NCI-H2107 (cell line): Measurements from ENCODE around the gene AP5M1.
"Not testable (repeated sequence)": the region's sequence is repeated elsewhere in the genome, so short reads cannot be mapped to it uniquely, and the experiment has no call there.

Source experiments
- DNase-seq: peaks from one replicate; lab custom pipeline; 2025; lab: John Stamatoyannopoulos, UW

The AP5M1 gene

DNA sequence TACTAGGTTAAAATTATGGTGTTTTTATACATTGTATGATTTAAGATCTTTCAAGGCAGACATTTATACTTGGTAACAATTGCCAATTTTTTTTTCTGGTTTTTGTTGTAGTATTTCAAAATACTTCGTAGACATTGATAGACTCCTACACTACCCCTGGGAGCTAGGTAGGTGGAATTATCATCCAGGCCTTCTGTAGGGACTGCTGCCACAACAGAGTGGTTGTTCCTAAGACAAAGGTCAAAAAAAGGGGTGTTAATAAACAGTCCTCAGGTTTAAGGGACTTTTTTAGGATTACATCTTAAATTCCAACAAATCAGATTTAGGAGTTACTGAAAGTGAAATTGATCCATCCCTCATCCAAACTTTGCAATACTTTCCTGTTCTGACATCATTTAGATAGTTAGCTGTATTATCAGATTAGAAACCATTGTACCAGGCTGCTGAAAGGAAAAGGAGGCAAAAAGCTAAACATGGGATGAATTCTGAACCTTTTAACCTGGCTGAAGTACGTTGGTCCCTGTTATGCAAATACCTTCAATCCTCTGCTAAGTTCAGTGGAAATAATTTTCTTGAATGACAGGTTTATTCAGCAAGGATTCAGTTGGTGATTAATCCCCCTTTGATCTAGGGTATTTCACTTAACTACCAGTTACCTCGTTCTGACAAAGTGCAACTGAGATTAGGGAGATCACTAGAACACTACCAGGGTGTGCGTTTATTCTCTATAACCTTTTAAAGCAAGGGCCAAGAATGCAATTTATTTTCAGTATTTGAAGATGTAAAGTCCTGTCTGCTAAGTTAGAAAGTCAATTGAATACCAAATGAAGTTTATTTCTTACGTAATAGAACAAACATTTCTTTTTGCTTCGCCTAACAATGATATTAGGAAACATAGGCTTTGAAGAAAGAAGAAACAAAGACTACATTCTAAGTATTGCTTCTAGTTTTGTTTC, 23.2 kb downstream of the AP5M1 start:
- DNase-seq, result no peak

DNA sequence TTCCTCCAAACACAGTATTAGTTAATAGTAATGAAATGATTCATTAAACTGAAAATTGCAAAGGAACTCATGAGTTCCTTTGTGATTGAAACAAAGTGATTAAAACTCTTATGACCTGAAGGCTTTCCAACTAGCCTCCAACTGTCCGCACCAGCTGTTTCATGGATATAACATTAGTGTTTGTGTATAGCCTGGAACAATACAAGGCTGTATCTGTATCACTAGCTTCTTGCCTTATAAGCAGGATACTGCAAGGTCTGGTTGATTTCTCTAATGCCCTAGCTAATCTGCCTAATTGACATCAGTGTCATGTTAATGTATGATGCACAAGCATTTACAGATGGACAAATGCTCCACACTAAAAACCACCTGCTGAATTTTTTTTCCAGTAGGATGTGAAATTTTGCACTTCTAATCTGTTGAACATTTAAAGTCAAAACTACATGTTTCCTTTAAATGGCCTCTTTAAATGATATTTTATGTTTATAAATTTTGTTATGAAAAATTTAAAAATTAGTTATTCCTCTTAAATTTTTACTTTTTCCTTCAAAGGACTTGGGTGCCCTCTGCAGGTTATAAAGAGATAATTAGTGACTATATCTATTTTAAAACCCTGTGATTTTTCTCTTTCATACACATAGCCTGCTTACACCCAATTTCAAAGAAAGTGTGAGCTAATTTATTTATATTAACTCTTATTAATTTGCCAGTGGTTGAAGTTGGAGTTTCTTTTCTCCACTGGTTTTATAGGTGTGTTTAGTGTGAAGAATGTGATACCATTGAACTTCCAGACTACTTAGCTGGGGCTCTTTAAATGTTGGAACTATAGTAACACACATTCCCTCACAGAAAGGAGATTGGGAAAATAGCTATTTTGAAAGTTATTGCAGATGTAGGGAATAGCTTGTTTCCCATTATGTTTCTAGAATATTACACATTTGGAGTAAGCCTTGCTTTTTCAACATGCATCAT, 25.4 kb downstream of the AP5M1 start:
- no peak for DNase-seq

DNA sequence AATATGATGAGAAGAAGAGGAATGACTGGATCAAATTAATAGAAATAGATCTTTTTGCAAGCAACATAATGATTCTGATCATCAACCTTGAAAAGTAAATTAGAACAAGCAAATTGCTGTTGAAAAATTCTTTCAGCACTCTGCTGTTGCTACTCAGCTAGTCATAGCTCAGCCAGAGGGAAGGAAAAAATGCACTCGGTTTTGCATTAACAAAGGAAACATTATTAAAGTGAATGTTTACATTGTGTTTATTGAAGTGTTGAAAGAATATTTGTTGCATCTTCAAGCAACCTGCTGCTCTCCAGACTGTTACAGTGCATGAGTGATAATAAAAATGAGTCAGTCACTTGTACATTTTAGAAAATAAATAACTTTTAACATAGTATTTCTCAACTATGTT, 26.5 kb downstream of the AP5M1 start:
- DNase-seq, result no peak

GRCh38 chr14:57297852-57298251, 29.1 kb downstream of the AP5M1 start:
- DNase-seq, result no peak

- DNase-seq, result no peak
These were observed 30.7 kb downstream of the AP5M1 start for GRCh38 chr14:57299511-57299910.

DNA sequence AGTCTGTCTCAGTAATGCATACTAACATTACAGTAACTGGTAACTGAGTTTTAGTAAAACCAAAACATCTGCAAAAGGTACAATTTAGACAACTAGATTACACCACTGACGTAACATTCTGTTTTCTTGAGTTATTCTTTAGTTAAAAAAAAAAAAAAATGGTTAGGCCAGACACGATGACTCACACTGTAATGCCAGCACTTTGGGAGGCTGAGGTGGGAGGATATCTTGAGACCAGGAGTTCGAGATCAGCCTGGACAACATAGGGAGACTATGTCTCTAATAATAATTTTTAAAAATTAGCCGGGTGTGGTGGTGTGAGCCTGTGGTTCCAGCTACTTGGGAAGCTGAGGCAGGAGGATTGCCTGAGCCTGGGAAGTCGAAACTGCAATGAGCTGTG, 34.1 kb downstream of the AP5M1 start:
- no peak for DNase-seq

DNA sequence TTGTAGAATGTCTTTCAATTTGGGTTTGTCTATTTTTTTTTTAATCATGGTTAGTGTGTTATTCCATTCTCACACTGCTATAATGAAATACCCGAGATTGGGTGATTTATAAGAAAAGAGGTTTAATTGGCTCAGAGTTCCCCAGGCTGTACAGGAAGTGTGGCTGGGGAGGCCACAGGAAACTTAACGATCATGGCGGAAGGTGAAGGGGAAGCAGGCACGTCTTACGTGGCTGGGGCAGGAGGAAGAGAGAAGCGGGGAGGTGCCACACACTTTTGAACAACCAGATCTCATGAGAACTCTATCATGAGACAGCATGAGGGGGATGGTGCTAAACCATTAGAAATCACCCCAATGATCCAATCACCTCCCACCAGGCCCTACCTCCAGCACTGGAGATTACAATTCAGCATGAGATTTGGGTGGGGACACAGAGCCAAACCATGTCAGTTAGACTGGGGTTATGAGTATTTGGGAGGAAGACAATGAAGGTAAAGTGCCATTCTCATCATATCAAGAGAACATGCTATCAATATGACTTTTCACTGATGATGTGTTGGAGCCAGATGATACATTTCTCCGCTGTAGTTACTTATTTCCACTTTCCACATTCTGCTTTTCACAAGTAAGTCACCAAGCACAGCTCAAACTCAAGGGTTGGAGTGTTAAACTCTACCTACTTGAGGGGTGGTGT, 45.8 kb downstream of the AP5M1 start:
- DNase-seq, result no peak

GRCh38 chr14:57317248-57317833, 48.6 kb downstream of the AP5M1 start:
- DNase-seq, result peak; percentile 79

- DNase-seq, result no peak
These were observed 50.9 kb downstream of the AP5M1 start for GRCh38 chr14:57319636-57320192.

DNA sequence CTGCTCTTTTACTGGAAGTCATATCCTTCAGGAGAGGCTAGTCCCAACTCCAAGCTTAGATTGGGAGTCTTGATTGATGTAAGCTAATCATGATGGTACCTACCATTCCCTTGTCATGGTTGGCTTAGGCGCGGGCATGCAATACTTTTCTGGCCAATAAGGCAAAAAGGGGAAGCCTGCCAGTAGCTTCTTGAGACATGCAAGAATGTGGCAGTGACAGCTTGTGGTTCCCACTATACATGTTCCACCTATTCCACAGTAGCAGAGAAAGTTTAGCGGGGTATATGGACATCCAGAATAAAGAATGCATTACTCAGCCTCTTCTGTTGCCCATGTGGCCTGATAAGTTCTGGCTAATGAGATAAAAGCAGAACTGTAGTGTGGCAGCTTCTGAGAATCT, 55.0 kb downstream of the AP5M1 start:
- DNase-seq, result no peak

DNA sequence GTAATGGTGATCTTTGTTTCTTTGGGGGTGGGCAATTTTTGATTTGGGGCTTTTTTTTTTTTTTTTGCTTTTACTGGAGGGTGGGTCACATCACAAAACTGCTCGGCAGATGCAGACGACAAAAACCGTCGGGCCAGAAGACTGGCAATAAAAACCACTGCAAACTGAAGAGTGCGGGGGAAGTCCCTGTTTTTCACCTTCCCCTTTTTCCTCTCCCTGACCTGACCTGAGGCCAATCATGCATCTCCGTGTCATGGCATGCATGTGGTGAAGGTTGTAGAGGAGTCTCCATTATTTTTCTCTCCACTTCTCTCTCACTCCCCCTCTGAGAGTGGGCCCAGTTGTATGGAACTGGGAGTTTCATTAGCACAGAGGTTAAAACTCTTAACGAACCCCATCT, 57.5 kb downstream of the AP5M1 start:
- no peak for DNase-seq

- no peak for DNase-seq
These were observed 61.1 kb downstream of the AP5M1 start for GRCh38 chr14:57329833-57330232.

GRCh38 chr14:57332475-57332874, 63.7 kb downstream of the AP5M1 start:
- not testable (repeated sequence) for DNase-seq

- not testable (repeated sequence) for DNase-seq
These were observed 65.0 kb downstream of the AP5M1 start for GRCh38 chr14:57333726-57334125.

- not testable (repeated sequence) for DNase-seq
These were observed 75.0 kb downstream of the AP5M1 start for GRCh38 chr14:57343545-57344297.

- peak; percentile 1 for DNase-seq
These were observed 76.3 kb downstream of the AP5M1 start for GRCh38 chr14:57345106-57345505.

- peak; percentile 16 for DNase-seq
These were observed 78.0 kb downstream of the AP5M1 start for GRCh38 chr14:57346741-57347140.
